ENCODE data around the gene ZNF22. TPM values are rescaled to one million over a fixed set of nuclear protein-coding genes. Genes with fewer than 3 reads are reported as not detected.

ZNF22 gene
- total RNA-seq, 1 donor from 2014 or later: 1.6 TPM

- no peak overlapping the region for H3K4me3 ChIP-seq
- no peak overlapping the region for H3K27ac ChIP-seq
- peak in 1 of 2 donors; percentile 64 for DNase-seq (ENCODE audit: low spot score in 2 of 2)
- H3K4me1 ChIP-seq: peaks cover 0 to 17% of the 10 kb centered on the region in 2 donors
- no peaks in the 10 kb centered on the region for H3K27me3 ChIP-seq
- no peak for TF ChIP-seq CTCF (IDR thresholded peaks at IDR 0.05)
- intact Hi-C loops (cut with DNase I): loop anchor here (5.0 kb wide), 1 partner anchor 78 kb away; no protein-coding TSS in a partner anchor
- H3K9me3 ChIP-seq: no peaks in the 10 kb centered on the region
- H3K36me3 ChIP-seq: peaks cover 0 to 4% of the 10 kb centered on the region in 2 donors
These were observed 45.2 kb upstream of the ZNF22 start for GRCh38 chr10:44955413-44956070.

DNA sequence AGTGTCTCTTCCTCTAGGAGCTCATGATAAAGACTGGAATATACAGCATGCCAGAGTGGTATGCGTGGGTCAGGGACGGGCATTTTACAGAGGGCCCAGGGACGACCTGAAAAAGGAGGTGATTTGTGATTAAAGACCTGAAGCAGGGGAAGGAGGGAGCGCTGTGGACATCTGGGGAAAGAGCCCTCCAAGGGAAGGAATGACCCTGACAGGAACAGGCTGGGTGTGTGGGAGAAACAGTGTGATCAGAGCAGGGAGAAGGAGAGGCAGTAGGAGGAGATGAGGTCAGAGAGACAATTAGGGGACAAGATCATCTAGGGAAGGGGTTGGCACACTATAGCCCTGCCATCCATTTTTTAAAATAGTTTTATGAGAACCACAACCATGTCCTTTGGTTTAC lies 44.5 kb upstream of the ZNF22 start:
- TF ChIP-seq CTCF (IDR thresholded peaks at IDR 0.05): no peak
- Histone ChIP-seq H3K9me3 (no peaks in the 10 kb centered on the region), H3K4me3 (no peak overlapping the region), H3K36me3 (peaks cover 0 to 4% of the 10 kb centered on the region in 2 donors), H3K27ac (no peak overlapping the region), H3K4me1 (peaks cover 0 to 21% of the 10 kb centered on the region in 2 donors), H3K27me3 (no peaks in the 10 kb centered on the region)
- intact Hi-C loops (cut with DNase I): loop anchor here (5.0 kb wide), 1 partner anchor 79 kb away; no protein-coding TSS in a partner anchor
- peak in 1 of 2 donors; percentile 41 for DNase-seq (ENCODE audit: low spot score in 2 of 2)

- no peaks in the 10 kb centered on the region for H3K27me3 ChIP-seq
- H3K27ac ChIP-seq: no peak overlapping the region
- no peak for TF ChIP-seq CTCF (IDR thresholded peaks at IDR 0.05)
- H3K9me3 ChIP-seq: no peaks in the 10 kb centered on the region
- no peak overlapping the region for H3K4me3 ChIP-seq
- intact Hi-C loops (cut with DNase I): loop anchor here (5.0 kb wide), 1 partner anchor 80 kb away; no protein-coding TSS in a partner anchor
- H3K4me1 ChIP-seq: peaks cover 0 to 24% of the 10 kb centered on the region in 2 donors
- H3K36me3 ChIP-seq: peaks cover 0 to 4% of the 10 kb centered on the region in 2 donors
- peak in 1 of 2 donors; percentile 25 for DNase-seq (ENCODE audit: low spot score in 2 of 2)
These were observed 43.7 kb upstream of the ZNF22 start for GRCh38 chr10:44956717-44957706.

GRCh38 chr10:44958196-44958897 lies 42.4 kb upstream of the ZNF22 start:
- intact Hi-C loops (cut with DNase I): loop anchor here (2.0 to 5.0 kb wide), 2 partner anchors 26 to 81 kb away; no protein-coding TSS in a partner anchor

More at GRCh38 chr10:44958196-44958897, 42.4 kb upstream of the ZNF22 start:
- no peak for TF ChIP-seq CTCF (IDR thresholded peaks at IDR 0.05)
- peak overlapping the region; percentile 86 to 90 for H3K27ac ChIP-seq
- H3K36me3 ChIP-seq: peaks cover 0 to 4% of the 10 kb centered on the region in 2 donors
- H3K4me3 ChIP-seq: peak overlapping the region; percentile 78 to 93
- H3K9me3 ChIP-seq: no peaks in the 10 kb centered on the region
- DNase-seq (ENCODE audit: low spot score in 2 of 2): peak in 1 of 2 donors; percentile 70
- H3K27me3 ChIP-seq: no peaks in the 10 kb centered on the region
- H3K4me1 ChIP-seq: peaks cover 2 to 28% of the 10 kb centered on the region in 2 donors
